PC-9 (cell line): Measurements from ENCODE around the gene HIVEP2.

Source experiments
- EZH2 ChIP-seq: fragments of 200-600 bp; sonication (generic); IDR thresholded peaks from 2 replicates; pipeline ENCODE4 v1.8.0; 2017; ENCODE audit warnings: antibody characterized with exemption, low read depth
- TF ChIP-seq, protein P1 (sequence below): fragments of 200-600 bp; sonication (generic); conservative IDR thresholded peaks from 2 replicates; pipeline ENCODE4 v1.6.1; 2017; ENCODE audit warnings: mixed run types, antibody characterized with exemption, mild to moderate bottlenecking, moderate library complexity

DNA sequence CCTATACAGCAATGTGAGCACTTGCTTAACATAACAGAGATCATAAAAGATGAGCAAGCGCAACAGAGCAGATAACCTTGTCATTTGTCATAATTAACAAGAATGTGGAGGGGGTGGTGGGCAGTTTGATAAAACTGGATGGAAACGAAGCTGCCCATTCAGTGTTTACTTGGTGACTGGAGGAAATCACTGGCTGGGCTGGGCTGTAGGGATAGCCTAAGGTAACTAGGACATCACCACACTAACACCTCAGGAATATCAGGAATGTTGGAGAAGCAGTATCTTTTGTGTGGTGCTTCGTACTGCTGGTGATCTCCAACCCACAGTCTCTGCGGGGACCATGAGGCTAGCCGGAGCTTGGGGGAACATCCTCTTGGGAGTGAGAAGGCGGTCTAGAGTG is 218.4 kb downstream of the HIVEP2 start:
- TF ChIP-seq, protein P1, sequence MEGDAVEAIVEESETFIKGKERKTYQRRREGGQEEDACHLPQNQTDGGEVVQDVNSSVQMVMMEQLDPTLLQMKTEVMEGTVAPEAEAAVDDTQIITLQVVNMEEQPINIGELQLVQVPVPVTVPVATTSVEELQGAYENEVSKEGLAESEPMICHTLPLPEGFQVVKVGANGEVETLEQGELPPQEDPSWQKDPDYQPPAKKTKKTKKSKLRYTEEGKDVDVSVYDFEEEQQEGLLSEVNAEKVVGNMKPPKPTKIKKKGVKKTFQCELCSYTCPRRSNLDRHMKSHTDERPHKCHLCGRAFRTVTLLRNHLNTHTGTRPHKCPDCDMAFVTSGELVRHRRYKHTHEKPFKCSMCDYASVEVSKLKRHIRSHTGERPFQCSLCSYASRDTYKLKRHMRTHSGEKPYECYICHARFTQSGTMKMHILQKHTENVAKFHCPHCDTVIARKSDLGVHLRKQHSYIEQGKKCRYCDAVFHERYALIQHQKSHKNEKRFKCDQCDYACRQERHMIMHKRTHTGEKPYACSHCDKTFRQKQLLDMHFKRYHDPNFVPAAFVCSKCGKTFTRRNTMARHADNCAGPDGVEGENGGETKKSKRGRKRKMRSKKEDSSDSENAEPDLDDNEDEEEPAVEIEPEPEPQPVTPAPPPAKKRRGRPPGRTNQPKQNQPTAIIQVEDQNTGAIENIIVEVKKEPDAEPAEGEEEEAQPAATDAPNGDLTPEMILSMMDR: no peak
- no peak for TF ChIP-seq EZH2
